Spleen (tissue), 13 donors: ENCODE results near the gene BSN. TPM values are rescaled to one million over a fixed set of nuclear protein-coding genes. Genes with fewer than 3 reads are reported as not detected.

Experiments used
- DNase-seq: peaks from one replicate; pipeline ENCODE4 v3.0.0-alpha.2; 2020
- H3K27ac ChIP-seq, 8 donors: fragments of 200-600 bp; sonication (generic) in 7 of 8; 1 replicate in 4 of 8; 2 replicates in 4 of 8; pipeline versions ENCODE4 v1.5.0 to v1.8.0; 2016 to 2021; ENCODE audit warnings: inconsistent platforms in 4 of 8, mild to moderate bottlenecking in 4 of 8, moderate library complexity in 1 of 8
- H3K27me3 ChIP-seq, 7 donors: fragments of 200-600 bp; sonication (generic) in 6 of 7; replicated peaks in 1 of 7; 1 replicate in 4 of 7; 2 replicates in 3 of 7; pipeline versions ENCODE4 v1.5.0 to v1.8.0; 2016 to 2021; ENCODE audit warnings: inconsistent platforms in 3 of 7, mild to moderate bottlenecking in 1 of 7
- H3K36me3 ChIP-seq, 6 donors: fragments of 200-600 bp; sonication (generic) in 5 of 6; 1 replicate in 4 of 6; 2 replicates in 2 of 6; pipeline versions ENCODE4 v1.5.0 to v1.8.0; 2016 to 2021; ENCODE audit warnings: inconsistent platforms in 2 of 6
- H3K4me1 ChIP-seq, 6 donors: fragments of 200-600 bp; sonication (generic) in 5 of 6; 1 replicate in 3 of 6; 2 replicates in 3 of 6; pipeline versions ENCODE4 v1.5.0 to v1.8.0; 2016 to 2021; ENCODE audit warnings: inconsistent platforms in 3 of 6
- H3K4me3 ChIP-seq, 8 donors: fragments of 200-600 bp; sonication (generic) in 7 of 8; 1 replicate in 4 of 8; 2 replicates in 4 of 8; pipeline versions ENCODE4 v1.5.0 to v1.8.0; 2016 to 2021; ENCODE audit warnings: inconsistent platforms in 4 of 8, mild to moderate bottlenecking in 4 of 8, moderate library complexity in 2 of 8
- H3K9me3 ChIP-seq, 8 donors: fragments of 200-600 bp; sonication (generic) in 7 of 8; 1 replicate in 4 of 8; 2 replicates in 4 of 8; pipeline versions ENCODE4 v1.5.0 to v1.8.0; 2016 to 2021; ENCODE audit warnings: inconsistent platforms in 4 of 8
- CTCF ChIP-seq, 11 experiments: fragments of 200-600 bp in 7 of 11; fragments of 450-650 bp in 4 of 11; sonication (generic) in 4 of 11; IDR thresholded peaks in 8 of 11; conservative IDR thresholded peaks in 3 of 11; 1 replicate in 7 of 11; 2 replicates in 4 of 11; pipeline versions ENCODE4 v1.4.0 to v1.8.0; 2016 to 2021; ENCODE audit warnings: antibody characterized with exemption in 11 of 11, inconsistent platforms in 4 of 11, mild to moderate bottlenecking in 1 of 11
- POLR2A ChIP-seq, 3 donors: fragments of 450-650 bp; IDR thresholded peaks; one replicate each; pipeline ENCODE4 v1.5.1; 2017; ENCODE audit warnings: antibody characterized with exemption in 3 of 3, mild to moderate bottlenecking in 1 of 3
- POLR2AphosphoS5 ChIP-seq, 3 donors: sonication (generic); formaldehyde crosslinking; IDR thresholded peaks; one replicate each; pipeline ENCODE4 v1.5.1; 2017; ENCODE audit warnings: antibody characterized with exemption in 3 of 3
- WGBS, 5 donors: extraction: QIAGEN DNeasy Blood & Tissue Kit in 3 of 5; methylation state at CpG; one replicate each; pipeline versions ENCODE4 v1.1.5 to v1.1.7; 2013 to 2018; 5-methylcytosine and 5-hydroxymethylcytosine counted together
- intact Hi-C: fragments of 100-400 bp; cut with DNase I; formaldehyde crosslinking; loops from one replicate; pipeline ENCODE4 v1.15.0; 2023; ENCODE audit warnings: low total_unique reads
- long read RNA-seq, 2 donors: transcript quantifications; one replicate each; lab custom pipeline, GENCODE V29; 2026
- polyA plus RNA-seq, 3 donors: library from polyadenylated mRNA; stranded (reverse); fragments of 200-250 nt; gene quantifications; one replicate each; pipeline ENCODE4 v1.2.1, GENCODE V29; 2013
- total RNA-seq, 7 donors: library from RNA; depleted of rRNA in 3 of 7; stranded (reverse); fragments of >200 nt in 3 of 7; fragmentation: NEBNext Ultra II Directional in 4 of 7; extraction: Animal tissue kit (Norgen Biotek cat#: 25700) in 4 of 7; gene quantifications; one replicate each; pipeline versions ENCODE4 v1.1.0 to v1.2.1, GENCODE V29; 2016 to 2021
- donor health status: healthy with polysubstance abuse.
- donor health status: DM: no; HTN: no; CAD: no; lungs with moderate emphysema.
- donor health status: DM: no; HTN: no; CAD: no.
- donor health status: Bipolar disorder and iron deficiency.
- donor health status: healthy.
- donor health status: DM: no; HTN: no; CAD: no.
- donor health status: DM: yes; HTN: yes; CAD: no.

The BSN gene
- total RNA-seq (1 to 10 TPM in 1 of 7 donors, under 1 TPM in 6; 0.26 to 1.1 (median 0.51) TPM), polyA plus RNA-seq (under 1 TPM; 0.02 to 0.06 (median 0.03) TPM)
- long read RNA-seq, donor 1, result 0 reads
- long read RNA-seq, donor 2, result 0 reads

- WGBS, 5 donors, result 5 to 13% (median 9%) methylated on average over 33 to 76 of the region's 76 CpGs
- Histone ChIP-seq H3K27ac (peak within 1 kb of the TSS in 5 of 8 donors; percentile 51 to 75 (median 62)), H3K4me3 (peak within 1 kb of the TSS; percentile 46 to 79 (median 56)), H3K9me3 (no peaks in the 10 kb centered on the region), H3K4me1 (peaks cover 6 to 24% (median 20%) of the 10 kb centered on the region in 6 donors), H3K27me3 (peaks cover 0 to 61% (median 9%) of the 10 kb centered on the region in 7 donors), H3K36me3 (no peaks in the 10 kb centered on the region)
- intact Hi-C loops, result no loop called here
- TF ChIP-seq CTCF (IDR thresholded peaks at IDR 0.05 in 8 of 11, conservative IDR thresholded peaks at IDR 0.05 in 3 of 11) (no peak), POLR2AphosphoS5 (IDR thresholded peaks at IDR 0.05) (peak; percentile 13 to 67 (median 65)), POLR2A (IDR thresholded peaks at IDR 0.05) (no peak)
- DNase-seq, result peak; percentile 95
Observed at GRCh38 chr3:49553692-49554632, at the start of gene BSN. BSN (plus strand) TSS chr3:49554477; CDS start chr3:49554603, 126 bp downstream.

- no peak for TF ChIP-seq POLR2AphosphoS5 (IDR thresholded peaks at IDR 0.05)
- no peak for TF ChIP-seq CTCF (IDR thresholded peaks at IDR 0.05 in 8 of 11, conservative IDR thresholded peaks at IDR 0.05 in 3 of 11)
- no peak for TF ChIP-seq POLR2A (IDR thresholded peaks at IDR 0.05)
- no peaks in the 10 kb centered on the region for H3K9me3 ChIP-seq
- no peak overlapping the region for H3K27ac ChIP-seq
- H3K27me3 ChIP-seq, result no peaks in the 10 kb centered on the region
- intact Hi-C loops, result no loop called here
- H3K4me1 ChIP-seq, result peaks cover 0 to 2% (median 0%) of the 10 kb centered on the region in 6 donors
- H3K36me3 ChIP-seq, result peaks cover 0 to 33% (median 16%) of the 10 kb centered on the region in 6 donors
- WGBS, 5 donors, result 91 to 100% (median 95%) methylated on average over 3 of the region's 3 CpGs
- no peak overlapping the region for H3K4me3 ChIP-seq
- no peak for DNase-seq
Observed at GRCh38 chr3:49506906-49507305, 47.4 kb upstream of the BSN start.

GRCh38 chr3:49509028-49509561 lies 45.2 kb upstream of the BSN start:
- TF ChIP-seq CTCF (IDR thresholded peaks at IDR 0.05 in 8 of 11, conservative IDR thresholded peaks at IDR 0.05 in 3 of 11), result no peak
- TF ChIP-seq POLR2A (IDR thresholded peaks at IDR 0.05), result no peak
- no peak for TF ChIP-seq POLR2AphosphoS5 (IDR thresholded peaks at IDR 0.05)
- H3K36me3 ChIP-seq, result peaks cover 0 to 40% (median 27%) of the 10 kb centered on the region in 6 donors
- WGBS, 5 donors, result 44 to 52% (median 46%) methylated on average over 2 of the region's 2 CpGs
- no peaks in the 10 kb centered on the region for H3K27me3 ChIP-seq
- DNase-seq, result no peak
- H3K27ac ChIP-seq, result no peak overlapping the region
- intact Hi-C loops, result no loop called here
- no peak overlapping the region for H3K4me3 ChIP-seq
- peaks cover 0 to 2% (median 0%) of the 10 kb centered on the region in 6 donors for H3K4me1 ChIP-seq
- no peaks in the 10 kb centered on the region for H3K9me3 ChIP-seq

GRCh38 chr3:49511639-49512038 lies 42.6 kb upstream of the BSN start:
- DNase-seq, result peak; percentile 2
- Histone ChIP-seq H3K9me3 (no peaks in the 10 kb centered on the region), H3K36me3 (peaks cover 0 to 65% (median 29%) of the 10 kb centered on the region in 6 donors), H3K4me1 (no peaks in the 10 kb centered on the region), H3K27me3 (no peaks in the 10 kb centered on the region), H3K27ac (no peak overlapping the region), H3K4me3 (no peak overlapping the region)
- 79 to 92% (median 90%) methylated on average over 2 of the region's 2 CpGs for WGBS, 5 donors
- intact Hi-C loops, result no loop called here
- no peak for TF ChIP-seq POLR2A (IDR thresholded peaks at IDR 0.05)
